NCI-H526 (cell line): ENCODE data around the gene CCDC149.
A peak's percentile ranks its signal among the peaks of the same experiment; 100 is the strongest.

Experiments used
- DNase-seq, 2 experiments: peaks; one replicate each; lab custom pipeline; 2025; lab: John Stamatoyannopoulos, UW

CCDC149 gene

DNA sequence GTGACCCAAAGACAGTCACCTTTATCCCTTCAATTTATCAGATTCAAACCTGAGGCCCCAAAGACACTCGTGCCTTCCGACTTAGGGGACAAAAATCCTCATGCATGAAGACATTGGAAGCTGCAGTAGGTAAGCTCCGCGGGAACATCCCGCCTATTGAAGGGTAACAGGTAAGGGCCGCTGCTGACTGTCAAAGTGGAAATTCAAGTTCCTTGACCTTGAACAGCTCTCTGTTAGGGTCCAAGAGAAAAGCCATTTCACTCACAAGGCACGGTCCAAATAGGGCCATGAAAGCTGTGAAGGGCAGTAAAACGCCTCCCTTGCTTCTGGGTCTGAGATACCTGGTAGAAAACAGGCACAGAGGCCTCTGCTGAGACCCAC, 34.2 kb downstream of the CCDC149 start:
- no peak for DNase-seq

DNA sequence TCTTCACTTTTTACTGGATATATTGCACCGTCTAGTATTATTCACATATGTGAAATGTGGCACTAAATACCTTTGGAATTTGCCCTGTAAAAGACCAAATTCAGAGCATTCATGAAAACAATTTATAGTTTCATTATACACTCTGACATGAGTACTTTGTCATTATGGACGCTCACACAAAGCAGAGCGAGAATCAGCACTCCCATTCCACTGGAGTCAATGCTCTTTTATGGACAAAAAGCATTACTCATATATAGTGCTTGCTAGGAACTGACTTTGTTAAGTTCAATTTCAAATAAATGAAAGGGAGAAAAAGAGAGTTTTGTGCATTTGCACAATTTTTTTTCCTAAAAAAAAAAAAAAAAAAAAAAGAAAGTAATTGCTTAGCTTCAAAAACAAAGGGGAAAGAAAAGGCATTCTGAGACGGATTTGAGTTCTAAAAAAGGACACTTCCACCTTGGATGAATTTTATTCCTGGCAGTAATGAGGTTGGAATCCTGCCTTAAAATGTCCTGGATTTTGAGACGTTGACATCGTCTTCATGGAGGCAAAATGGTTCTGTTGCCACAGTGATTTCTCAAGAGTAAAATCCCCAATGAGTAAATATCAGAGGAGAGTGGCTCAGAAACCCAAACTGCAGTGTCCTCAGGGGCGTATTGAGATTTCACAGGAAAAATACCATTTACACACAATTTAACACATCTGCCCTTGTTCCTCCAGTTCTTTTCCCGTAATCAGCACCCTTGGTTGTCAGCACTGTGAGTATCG, 34.8 kb downstream of the CCDC149 start:
- no peak for DNase-seq

DNA sequence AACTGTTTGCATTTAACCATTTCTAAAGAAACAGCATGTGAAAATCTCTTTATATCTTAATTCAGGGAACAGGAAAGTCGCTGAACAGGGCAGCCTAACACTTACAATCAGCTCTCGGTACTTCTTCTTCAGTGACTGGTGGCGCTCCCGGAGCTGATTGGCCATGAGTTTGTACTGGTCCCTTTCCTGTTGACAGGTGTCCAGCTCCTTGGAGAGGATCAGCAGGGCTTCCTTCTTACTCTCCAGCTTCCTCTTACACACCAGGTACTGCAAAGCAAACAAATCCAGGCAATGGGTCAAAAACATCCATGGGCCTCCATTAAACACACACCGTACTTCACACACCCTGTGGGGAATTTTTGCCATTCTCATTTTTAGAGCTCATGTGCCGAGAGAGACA, 36.4 kb downstream of the CCDC149 start:
- DNase-seq = no peak

DNA sequence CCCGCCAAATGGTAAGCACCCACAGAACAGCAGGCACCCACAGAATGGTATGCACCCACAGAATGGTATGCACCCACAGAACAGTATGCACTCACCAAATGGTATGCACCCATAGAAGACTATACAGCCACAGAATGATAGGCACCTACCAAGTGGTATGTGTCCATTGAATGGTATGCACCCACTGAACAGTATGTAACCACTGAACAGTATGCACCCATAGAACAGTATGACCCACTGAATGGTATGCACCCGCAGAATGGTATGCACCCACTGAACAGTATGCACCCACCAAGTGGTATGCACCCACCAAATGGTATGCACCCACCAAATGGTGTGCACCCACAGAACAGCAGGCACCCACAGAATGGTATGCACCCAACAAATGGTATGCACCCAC, 40.1 kb downstream of the CCDC149 start:
- DNase-seq = no peak

DNA sequence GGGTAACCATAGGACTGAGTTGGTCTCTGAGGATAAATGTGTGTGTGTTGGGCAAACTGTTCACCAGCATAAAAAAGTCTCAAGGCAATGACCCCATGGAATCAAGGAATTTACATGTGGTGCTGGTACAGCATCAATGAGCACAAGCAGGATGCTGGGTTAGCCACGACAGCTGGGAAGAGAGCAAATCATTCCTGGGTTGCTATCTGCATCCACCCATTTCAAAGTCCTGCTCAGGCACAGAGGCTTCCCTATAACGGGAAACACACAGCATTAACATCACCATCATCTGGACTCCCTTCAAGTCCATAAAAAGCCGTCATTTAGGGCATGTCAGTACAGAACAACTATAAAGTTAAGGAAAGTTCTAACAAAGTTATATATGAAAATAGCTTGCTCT, 41.6 kb downstream of the CCDC149 start:
- no peak for DNase-seq

DNA sequence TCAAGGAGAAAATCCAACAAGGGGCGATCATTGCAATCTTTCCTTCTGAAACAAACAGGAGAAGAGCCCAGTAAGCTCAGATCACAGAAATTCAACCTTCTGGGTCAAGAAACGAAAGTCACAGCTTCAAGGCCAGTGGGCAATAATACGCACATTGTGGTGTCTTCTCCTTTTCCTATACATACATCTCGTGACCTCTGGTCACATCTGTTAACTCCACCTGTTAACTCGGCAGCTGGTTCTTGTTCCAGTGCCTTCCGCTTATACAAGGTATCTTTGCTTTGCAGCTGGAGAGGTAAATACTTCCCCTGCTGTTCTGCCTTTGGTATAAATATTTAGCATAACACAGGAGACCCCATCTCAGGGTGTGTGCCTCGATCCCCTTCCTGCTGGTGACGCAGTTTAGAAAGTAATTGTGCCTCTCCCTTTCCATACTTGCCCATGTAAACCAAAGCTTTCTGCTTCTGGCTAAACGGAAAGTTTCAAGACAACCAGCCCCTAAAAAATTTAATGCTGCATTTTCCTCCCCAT, 45.0 kb downstream of the CCDC149 start:
- no peak for DNase-seq

DNA sequence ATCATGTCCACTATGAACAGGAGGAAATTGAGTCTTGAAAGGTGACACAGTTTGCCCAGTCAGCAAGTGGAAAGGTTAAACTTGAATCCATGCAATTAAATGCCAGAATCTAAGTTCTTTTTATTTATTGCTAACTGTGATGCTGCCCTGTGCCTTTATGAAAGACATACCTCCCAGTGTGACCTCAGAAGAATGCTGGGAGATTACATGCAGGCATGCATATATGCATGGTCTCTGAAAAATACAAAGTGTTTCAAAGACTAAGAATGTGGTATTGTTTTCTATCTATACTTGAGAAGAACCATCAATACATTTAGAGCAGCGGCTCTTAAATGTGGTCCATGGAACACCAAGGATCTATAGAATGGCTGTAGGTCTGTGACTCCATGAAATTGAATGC, 45.6 kb downstream of the CCDC149 start:
- DNase-seq = no peak

DNA sequence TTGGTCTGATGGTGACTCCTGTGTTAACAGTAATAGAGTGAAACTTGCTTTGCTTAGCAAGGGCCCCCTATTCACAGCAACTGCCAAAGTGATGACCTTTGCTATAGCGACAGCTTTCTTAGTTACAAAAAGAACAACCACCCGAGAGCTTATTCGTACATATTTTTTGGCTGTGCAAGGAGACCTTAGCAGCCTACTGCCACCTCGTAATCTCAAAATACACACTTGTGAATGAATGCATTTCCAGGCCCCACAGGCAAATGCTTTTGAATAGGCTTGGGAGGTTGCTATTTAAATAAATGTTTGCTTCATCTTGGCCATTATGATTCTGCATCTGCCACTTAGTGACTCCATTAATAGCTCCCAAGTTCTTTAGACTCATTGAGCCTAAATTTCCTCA, 47.4 kb downstream of the CCDC149 start:
- DNase-seq = no peak

DNA sequence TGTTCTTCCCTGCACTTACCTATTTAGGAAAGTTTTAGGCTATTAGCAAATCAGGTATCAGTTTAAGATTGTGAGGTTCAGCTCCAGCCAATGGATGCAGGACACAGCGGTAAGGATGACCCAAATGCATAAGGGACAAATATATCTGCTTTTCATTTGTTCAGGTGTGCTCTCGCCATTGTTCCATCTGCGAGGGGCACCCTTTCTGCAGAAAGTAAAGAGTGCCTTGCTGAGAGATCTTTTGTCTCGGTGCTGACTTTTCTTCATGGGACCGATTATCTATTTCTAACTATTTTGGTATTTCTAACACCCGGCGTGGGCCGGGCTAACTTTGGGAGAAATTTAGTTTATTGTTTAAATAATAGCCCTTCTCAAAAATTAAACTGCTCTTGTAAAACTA, 49.0 kb downstream of the CCDC149 start:
- DNase-seq = no peak

DNA sequence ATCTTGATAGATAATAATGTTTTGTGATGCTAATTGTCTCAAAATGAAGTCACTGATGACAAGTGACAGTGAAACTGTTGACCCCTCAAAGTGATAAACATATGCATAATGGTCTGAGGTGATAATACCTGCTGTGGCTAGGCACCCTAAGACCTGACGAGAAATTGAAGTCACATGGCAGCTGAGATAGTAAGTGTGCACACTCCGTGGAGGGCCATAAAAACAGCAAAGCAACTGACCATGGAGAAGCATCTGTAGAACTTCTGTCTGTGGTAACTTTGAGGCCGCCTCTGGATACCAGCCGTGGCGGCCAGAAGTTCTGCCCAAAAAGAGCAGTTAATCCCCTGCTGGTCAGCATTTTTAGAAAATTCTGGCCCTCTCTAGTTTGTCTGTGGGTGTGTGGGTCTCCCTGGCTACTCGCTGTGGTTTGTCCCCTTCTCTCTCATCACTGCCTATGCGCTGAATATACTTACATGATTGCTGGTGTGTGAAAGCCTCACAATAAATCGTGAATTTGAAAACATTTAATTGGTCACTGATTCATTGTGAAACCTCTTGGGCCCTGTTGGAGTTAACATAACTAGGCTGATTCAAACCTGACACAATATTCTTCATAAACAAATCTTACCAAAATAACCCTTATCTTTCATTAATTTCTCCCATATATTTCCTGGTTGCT, 50.6 kb downstream of the CCDC149 start:
- no peak for DNase-seq

DNA sequence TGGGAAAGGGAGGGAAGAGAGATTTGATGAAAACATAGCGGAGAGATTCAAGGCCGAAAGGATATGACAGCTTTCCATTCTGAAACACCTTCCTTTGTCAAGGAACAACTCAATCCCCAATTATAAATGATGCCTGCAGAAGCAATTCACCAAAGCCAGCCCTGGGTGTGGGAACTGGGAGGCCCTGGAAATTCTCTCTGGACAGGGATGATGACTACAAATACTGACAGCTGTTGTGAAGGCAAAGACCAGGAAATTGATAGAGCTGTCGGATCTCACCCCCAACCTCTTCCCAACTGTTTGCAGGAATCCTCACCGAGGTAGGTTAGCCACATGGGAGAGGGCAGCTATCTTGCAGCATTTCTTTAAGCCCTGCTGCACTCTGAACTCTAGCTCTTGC, 54.3 kb downstream of the CCDC149 start:
- no peak for DNase-seq

DNA sequence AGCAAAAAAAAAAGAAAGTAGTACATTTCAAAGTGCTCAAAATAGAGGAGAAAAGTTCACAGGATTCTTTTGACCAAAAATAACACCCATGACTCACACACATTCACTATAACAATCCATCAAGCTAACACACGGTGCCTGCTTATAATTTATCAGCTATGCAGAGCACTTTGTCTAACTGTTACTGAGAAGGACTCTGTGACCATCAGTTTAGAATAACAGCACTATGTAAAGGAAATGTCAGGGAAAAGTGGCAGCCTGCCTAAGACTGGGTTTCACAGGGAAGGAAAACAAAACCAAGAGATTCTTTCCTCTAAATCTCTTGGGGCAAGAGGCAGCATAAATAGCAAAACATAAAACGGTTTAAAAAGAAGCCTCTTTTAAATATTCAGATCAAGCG, 54.8 kb downstream of the CCDC149 start:
- no peak for DNase-seq

DNA sequence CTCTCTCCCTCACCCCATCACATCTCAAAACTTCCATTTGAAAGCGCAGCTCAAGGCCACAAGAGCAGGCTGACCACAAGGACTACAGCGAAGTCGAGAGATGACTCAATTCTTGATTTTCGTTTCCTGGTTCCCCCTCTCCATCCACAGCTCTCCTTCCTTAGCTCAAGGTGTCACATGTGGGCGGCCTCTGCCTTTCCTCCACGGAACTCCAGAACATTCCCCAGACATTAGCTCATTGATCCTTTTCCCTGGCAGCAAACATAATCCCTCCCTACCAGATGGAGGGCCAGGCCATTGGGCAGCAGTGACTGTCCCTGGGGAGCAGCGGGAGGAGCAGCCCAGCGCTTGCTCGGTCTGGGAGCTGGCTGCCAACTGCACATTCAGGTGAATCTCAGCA, 56.3 kb downstream of the CCDC149 start:
- no peak for DNase-seq

DNA sequence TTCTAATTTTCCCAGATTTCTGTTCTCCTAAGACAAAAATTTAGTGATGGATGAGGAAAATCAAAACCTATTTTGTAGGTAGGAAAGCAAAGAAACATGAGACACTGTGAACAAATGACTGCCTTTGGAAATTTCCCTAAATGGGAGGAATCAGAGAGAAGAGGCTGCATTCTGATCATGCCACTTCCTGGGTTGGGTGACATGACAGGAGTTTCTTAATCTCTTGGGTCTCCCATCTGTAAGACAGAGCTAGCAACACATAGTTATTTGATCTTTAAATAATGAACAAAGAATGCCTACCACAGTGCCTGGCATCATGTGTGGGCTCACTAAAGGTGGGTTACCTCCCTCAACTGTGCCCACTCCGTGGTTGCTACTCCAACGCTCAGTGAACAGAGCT, 57.1 kb downstream of the CCDC149 start:
- DNase-seq = no peak

DNA sequence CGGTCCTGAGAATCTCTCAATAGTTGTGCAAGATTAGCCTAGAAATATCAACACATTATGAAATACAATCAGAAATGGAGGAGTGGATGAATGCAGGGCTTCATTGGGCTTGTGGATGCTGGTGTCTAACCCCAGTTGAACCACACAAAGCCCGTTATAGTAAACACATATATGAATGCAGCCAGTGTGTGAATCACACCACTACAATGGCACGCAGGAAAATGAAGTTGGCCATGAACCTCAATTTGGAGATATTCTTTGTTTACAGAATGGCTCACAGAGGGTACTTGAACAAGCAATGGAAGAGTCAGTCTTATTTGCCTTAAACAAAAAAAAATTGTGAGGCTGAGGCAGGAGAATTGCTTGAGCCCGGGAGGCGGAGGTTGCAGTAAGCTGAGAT, 59.7 kb downstream of the CCDC149 start:
- DNase-seq = no peak

DNA sequence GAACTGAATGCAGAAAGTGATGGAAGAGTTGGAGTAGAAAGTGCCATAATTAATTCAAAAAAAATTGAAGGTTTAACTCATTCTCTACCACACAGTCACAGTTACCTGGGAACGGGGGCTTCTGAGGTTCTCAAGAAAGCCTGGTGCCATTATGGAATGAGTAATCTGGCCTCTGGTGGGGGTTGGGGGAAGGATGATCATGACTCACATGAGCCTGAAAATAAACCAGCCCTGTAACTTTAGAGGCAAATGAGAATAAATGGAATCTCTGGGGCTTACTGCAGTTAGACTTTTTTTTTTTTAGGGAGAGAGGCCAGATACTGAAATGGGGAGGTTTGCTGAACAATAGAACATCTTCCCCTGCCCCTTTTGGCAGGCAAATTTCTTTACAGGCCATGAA, 62.2 kb downstream of the CCDC149 start:
- DNase-seq = no peak

DNA sequence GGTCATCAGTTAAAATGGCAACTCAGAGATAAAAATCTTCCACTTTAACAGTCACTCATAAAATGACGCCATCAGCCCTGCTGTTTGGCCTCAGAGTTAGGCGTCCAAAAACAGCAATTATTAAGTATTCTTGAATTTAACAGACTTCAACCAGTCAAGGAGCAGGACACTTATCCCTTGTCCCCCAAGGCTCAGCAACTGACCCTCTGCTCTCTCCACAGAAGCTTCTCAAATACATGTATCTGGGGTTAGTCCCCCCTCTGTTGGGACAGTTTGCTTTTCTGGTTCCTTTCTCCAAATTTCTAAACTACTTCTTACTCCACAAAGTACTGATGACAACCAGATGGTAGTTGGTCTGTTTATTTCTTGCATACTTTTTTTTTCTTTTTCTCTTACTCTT, 63.1 kb downstream of the CCDC149 start:
- DNase-seq = no peak

DNA sequence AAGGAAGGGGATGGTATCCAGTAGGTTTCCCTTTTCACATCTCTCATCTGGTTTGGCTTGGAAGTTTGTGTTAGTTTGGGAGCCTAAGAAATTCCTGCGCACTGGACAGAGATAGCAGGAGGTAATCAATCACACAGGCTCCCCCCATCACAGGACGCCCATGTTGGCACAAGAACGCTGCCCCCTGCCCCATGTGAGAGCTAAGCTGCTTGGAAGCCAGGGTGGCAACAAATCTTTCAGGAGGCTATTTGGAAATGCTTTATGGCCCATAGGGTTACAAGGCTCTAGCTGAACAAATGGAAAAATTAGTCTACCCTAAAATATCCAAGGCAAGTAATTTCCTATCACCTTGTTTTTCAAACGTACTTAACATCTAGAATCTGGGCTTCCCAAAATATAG, 63.5 kb downstream of the CCDC149 start:
- no peak for DNase-seq

DNA sequence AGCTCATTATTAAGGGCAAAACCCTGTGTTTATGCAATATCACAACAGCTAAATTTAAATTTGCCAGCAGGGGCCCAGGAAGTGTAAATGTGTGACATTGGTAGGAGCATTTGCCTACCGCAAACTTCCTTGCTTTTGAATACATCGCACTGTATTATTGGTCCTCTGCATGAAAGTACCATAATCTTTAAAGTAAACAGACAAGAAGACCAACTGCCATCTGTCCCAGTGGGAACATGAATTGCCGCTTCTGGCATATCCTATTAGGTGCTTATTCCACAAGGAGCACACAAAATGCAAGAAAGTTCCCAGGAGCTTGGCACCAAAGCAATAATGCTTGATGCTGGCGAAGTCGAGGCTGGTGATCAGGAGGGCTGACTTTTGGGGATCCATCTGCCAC, 66.1 kb downstream of the CCDC149 start:
- DNase-seq = peak; percentile 27 to 58

DNA sequence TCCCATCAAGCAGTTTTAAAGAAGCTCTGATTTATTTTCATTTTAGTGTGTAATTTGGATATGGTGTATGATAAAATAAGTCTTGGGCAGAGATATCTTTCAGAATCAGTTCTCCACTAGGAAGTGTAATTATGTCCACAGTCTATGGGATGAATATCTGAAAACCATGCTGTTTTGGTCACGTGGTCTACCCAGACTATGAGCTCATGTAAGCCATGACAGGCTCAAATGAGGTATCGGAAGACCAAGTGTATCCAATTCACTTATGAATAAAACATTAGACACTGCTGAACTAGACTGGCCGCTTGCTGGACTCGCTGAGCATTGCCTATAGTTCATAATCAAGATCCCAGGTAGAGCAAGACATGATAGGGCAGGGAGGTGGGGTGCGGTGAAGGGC, 66.9 kb downstream of the CCDC149 start:
- DNase-seq = peak in 1 of 2 experiments; percentile 13

DNA sequence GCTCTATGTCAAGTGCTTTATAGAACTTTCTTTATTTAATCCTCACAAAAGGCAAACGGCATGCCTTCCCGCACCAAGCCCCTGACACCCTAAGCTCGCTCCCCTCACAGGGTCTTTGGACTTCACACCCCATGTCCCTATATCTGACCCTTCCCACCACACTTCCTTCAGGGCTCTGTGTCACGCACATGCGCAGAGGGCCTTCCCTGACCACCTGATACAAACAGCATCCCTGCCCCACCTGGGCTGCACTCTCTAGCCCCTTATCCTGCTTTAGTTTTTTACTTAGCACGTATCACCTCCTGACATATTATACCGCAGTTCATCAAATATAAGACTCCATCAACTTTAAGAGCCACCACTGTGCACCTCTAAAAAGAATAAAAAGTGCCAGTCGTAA, 67.7 kb downstream of the CCDC149 start:
- no peak for DNase-seq

DNA sequence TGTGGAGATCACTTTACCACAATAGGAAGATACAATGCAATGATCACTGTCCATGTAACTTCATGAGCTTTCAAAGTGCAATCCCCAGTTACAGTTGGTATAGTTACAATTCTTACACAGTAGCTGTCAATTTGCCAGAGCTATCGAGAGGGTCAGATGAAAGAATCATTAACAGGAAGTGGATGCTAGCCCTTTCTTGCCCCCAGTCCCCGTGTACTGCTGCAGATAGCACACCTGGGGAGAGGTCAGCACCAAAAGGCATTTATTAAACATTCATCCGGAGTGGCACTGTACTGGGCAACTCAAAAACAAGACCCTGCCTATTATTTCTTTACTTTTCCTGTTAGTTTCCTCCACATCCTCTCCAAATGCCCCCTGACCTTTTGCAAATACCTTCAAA, 69.7 kb downstream of the CCDC149 start:
- DNase-seq = no peak

DNA sequence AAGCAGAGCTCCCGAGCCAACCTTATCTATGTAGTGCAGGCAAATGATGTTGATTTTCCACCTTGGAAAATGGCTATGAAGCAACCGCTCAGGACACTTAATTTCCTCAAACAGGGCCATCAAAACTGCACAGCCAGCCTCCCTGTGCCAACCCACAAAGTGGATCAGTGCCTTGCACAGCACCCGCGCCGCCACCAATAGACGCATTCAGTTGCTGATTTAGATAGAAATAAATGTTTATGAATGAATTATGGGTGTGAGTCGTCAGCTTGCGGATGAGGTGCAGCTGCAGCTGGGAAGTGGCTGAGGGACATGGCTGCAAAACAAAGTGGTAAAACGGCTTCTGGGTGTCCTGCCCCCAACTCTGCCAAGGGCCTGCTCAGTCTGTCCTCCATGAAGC, 70.5 kb downstream of the CCDC149 start:
- DNase-seq = peak; percentile 52 to 85
